Measurements from ENCODE around the gene FLT3. TPM values are rescaled to one million over a fixed set of nuclear protein-coding genes. Genes with fewer than 3 reads are reported as not detected.

The FLT3 gene
- total RNA-seq, 1 donor from 2014 or later: not detected

DNA sequence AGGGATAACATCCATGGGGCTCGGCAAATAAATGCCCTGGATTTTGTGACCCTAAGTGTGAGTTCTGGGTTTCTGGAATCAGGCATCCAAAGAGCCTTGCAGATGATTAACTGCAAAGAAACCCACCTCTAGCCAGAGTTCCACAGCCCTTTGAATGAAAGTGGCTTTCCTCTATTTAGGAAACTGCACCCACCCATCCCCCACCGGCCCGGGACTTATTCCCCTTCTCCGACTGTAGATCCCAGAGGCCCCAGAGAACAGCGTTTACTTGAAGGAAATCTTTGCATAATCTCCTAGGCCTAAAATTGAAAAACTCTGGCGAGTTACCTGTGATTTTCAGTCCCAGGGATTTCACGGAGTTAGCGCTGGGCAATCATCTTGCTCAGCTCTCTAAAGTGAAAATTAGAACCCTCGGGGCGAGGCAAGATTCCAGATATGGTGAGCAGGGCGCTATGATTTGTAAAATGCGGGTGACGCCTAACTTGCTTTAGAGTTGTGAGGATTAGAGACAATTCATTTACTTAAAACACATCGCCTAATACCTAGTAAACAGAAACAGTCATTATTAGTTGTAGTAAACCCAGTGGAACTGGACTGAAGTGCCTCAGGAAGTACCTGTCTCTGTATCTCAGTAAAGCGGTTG lies 121.3 kb downstream of the FLT3 start:
- Mint-ChIP-seq H3K9me3 (no peaks in the 10 kb centered on the region), H3K4me1 (ENCODE audit: low read depth) (peaks cover 18% of the 10 kb centered on the region), H3K4me3 (no peak overlapping the region), H3K36me3 (ENCODE audit: low read depth) (no peaks in the 10 kb centered on the region), H3K27me3 (ENCODE audit: insufficient read depth) (peaks cover 68% of the 10 kb centered on the region), H3K27ac (peak overlapping the region; percentile 18)
- no peak for DNase-seq (ENCODE audit: low spot score)
- intact Hi-C loops (cut with micrococcal nuclease): no loop called here

DNA sequence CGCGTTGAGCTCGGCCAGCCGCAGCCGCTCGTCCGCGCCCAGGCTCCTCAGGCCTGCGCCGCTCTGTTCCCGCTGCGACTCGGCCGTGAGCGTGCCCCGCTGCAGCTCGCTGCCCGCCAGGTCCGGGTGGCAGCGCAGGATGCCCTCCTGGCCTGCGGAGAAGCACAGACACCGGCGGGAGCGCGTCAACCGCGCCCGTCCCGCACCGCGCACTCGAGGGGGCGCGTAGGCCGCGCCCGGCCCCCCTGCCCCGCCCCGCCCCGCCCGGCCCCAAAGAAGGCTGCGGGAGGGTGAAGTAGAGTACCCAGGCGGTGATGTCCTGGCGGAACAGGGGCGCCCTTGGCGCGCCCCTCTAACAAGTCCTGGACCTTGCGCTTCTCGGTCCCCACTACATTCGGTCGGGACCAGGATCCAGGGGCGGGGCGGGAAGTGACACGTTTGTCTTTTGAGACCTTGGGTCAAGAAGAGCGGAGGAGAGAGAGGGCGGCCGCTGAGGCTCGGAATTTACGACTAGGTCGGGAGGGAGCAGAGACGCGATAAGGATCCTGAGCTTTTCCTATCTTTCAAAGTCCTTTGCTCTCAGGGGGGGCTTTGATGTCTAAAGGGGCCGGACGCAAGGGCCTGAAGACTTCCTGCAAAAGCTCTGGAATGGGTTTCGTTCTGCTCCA lies 121.9 kb downstream of the FLT3 start:
- intact Hi-C loops (cut with micrococcal nuclease): loop anchor here (1.0 kb wide), 1 partner anchor 152 kb away; no protein-coding TSS in a partner anchor
- DNase-seq (ENCODE audit: low spot score): no peak
- H3K9me3 Mint-ChIP-seq: no peaks in the 10 kb centered on the region
- peaks cover 74% of the 10 kb centered on the region for H3K27me3 Mint-ChIP-seq (ENCODE audit: insufficient read depth)
- H3K4me3 Mint-ChIP-seq: no peak overlapping the region
- H3K4me1 Mint-ChIP-seq (ENCODE audit: low read depth): peaks cover 18% of the 10 kb centered on the region
- no peaks in the 10 kb centered on the region for H3K36me3 Mint-ChIP-seq (ENCODE audit: low read depth)
- no peak overlapping the region for H3K27ac Mint-ChIP-seq

DNA sequence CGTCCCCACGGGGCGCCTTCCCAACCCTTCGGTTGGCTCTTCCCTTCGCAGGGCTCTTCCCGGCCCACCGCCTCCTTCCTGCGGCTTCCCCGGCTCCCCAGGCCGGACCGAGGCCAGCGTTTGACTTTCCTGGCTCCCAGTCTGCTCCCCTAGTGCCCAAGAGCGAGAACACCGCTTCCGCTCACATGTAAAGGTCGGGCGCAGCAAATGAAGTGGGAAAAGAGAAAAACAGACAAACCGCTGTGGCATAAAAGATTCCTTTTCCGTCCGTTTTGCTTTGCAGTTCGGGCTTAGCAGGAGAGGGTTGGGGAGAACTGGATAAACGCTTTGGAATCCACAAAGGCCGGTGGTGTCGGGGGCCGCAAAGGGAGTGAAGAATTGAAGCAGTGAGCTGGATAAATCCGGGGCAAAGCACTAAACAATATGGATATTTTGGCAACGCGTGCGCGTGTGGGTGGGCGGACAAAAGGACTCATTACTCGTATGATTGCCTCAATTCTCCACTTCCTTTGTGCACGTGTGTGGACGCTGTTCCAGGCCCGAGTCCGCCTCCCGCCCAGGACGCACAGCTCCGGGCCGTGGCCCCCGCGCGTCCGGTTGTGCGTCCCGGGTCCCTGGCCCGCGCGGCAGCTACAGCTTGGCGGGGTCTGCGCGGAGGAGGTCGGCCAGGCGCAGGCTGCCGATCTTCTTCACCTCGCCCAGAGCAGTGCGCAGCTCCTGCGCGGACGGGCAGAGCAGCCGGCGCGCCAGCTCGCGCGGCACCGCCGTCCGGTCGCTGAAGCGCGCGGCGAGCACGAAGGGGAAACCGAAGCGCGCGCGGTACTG lies 122.7 kb downstream of the FLT3 start:
- Mint-ChIP-seq H3K27ac (peak overlapping the region; percentile 72), H3K9me3 (no peaks in the 10 kb centered on the region), H3K4me1 (ENCODE audit: low read depth) (peaks cover 18% of the 10 kb centered on the region), H3K27me3 (ENCODE audit: insufficient read depth) (peaks cover 79% of the 10 kb centered on the region), H3K4me3 (no peak overlapping the region), H3K36me3 (ENCODE audit: low read depth) (no peaks in the 10 kb centered on the region)
- DNase-seq (ENCODE audit: low spot score): no peak
- intact Hi-C loops (cut with micrococcal nuclease): loop anchor here (1.0 kb wide), 1 partner anchor 151 kb away; no protein-coding TSS in a partner anchor

DNA sequence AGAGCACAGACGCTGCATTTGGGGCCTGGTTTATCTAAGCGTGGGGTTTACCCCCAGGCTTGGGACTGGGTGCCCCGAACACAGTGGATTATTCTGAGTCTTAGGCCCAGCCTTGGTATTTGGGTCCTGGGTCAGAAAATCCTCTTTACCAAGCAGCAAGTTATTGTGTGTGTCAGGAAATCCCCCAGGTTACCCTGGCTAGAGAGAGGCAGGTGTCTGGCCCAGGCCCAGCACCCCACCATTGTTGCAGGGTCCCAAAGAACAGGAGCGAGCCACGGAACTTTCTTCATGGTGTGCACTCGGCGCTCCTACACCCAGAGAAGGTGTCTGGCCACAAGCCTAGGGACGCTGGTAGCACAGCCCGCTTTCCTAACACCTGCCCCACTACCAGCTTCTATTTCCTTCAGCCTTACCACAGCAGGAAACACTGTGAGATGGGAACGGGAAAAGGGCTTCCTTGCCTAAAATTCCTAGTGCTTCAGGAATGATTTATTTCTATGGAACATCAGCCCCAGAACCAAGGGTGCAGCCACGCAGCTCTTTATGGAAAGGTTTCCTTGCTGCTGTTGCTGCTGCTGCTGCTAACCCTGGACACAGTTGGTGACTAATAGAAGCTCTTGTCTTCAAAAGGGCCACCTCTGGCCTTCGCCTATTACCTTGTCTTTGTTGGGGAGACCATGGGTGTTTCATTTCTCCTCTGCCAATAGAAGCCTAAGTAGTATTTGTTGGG lies 123.8 kb downstream of the FLT3 start:
- H3K4me3 Mint-ChIP-seq: no peak overlapping the region
- peaks cover 73% of the 10 kb centered on the region for H3K27me3 Mint-ChIP-seq (ENCODE audit: insufficient read depth)
- intact Hi-C loops (cut with micrococcal nuclease): loop anchor here (1.0 kb wide), 1 partner anchor 8 kb away; no protein-coding TSS in a partner anchor
- H3K36me3 Mint-ChIP-seq (ENCODE audit: low read depth): no peaks in the 10 kb centered on the region
- peaks cover 18% of the 10 kb centered on the region for H3K4me1 Mint-ChIP-seq (ENCODE audit: low read depth)
- no peak overlapping the region for H3K27ac Mint-ChIP-seq
- H3K9me3 Mint-ChIP-seq: no peaks in the 10 kb centered on the region
- no peak for DNase-seq (ENCODE audit: low spot score)

DNA sequence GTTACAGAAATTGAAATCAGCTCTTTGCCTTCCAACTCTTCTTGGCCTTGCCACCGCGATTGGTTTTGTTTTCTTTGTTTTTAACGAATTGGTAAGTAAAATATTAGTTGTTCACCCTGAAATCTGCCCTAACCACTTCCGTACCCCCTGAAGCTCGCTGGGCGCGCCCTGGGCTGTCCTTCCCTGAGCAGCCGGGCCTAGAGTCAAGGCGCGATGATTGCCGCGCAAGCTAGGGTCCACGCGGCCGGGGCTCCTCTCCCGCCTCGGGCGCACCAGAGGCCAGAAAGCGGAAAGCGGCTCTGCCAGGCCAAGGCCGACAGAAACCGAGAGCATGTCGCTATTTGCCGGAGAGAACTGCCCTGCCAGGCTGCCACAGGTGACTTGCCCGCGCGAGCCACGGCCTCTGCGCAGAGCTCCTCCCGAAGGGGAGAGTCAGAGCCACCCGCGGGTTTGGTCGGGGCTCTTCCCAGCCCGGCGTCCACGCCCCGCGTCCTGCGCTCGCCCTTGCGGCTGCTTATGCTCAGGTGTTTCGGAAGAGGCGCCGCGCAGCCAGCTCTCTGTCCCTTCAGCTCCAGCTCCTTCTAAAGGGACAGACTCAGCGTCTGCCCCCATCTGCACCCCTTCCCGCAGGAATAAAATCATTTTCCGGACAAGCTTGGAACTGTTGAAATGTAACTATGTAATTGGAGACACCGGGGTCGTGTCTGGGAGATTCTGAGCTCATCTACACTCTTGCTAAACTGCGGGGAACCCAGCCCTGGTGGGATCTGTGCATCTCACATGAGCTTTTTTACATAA lies 124.6 kb downstream of the FLT3 start:
- Mint-ChIP-seq H3K9me3 (no peaks in the 10 kb centered on the region), H3K4me1 (ENCODE audit: low read depth) (peaks cover 18% of the 10 kb centered on the region), H3K4me3 (no peak overlapping the region), H3K27me3 (ENCODE audit: insufficient read depth) (peaks cover 71% of the 10 kb centered on the region), H3K27ac (no peak overlapping the region), H3K36me3 (ENCODE audit: low read depth) (no peaks in the 10 kb centered on the region)
- DNase-seq (ENCODE audit: low spot score): no peak
- intact Hi-C loops (cut with micrococcal nuclease): loop anchor here (1.0 kb wide), 1 partner anchor 7 kb away; no protein-coding TSS in a partner anchor

DNA sequence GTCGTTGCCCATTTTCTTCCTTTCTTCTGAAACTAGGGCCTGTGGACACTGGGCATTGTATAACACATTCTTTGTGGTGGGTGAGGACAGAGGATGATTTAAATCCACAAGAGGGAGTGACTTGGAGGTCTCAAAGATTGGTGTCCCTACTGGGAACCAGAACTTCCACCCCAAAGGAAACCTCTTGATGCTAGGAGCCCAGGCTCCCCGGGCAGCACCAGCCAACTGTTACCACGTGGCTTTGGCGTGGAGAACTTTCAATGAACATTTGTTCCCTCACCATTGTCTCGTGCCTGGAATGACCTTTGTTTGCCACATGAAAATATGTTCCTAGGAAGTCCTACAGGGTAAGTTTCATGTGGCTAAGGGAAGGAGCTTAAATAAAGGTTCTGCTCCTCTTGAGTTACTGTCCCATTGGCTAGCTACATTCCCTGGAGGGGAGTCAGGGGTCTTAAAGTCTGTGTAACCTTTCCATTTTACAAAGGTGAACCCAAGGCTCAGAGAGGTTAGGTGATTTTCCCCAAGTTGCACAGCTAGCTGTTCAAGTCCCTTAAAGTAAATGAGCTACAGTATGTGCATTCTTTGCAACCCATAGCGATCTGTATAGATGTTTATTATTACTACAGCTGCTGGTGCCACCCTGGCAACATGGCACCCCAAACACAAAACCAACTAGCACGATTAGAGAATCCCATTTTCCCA lies 126.3 kb downstream of the FLT3 start:
- H3K4me1 Mint-ChIP-seq (ENCODE audit: low read depth): peaks cover 9% of the 10 kb centered on the region
- no peak overlapping the region for H3K27ac Mint-ChIP-seq
- no peaks in the 10 kb centered on the region for H3K9me3 Mint-ChIP-seq
- no peak overlapping the region for H3K4me3 Mint-ChIP-seq
- no peak for DNase-seq (ENCODE audit: low spot score)
- intact Hi-C loops (cut with micrococcal nuclease): no loop called here
- H3K36me3 Mint-ChIP-seq (ENCODE audit: low read depth): no peaks in the 10 kb centered on the region
- H3K27me3 Mint-ChIP-seq (ENCODE audit: insufficient read depth): peaks cover 75% of the 10 kb centered on the region

DNA sequence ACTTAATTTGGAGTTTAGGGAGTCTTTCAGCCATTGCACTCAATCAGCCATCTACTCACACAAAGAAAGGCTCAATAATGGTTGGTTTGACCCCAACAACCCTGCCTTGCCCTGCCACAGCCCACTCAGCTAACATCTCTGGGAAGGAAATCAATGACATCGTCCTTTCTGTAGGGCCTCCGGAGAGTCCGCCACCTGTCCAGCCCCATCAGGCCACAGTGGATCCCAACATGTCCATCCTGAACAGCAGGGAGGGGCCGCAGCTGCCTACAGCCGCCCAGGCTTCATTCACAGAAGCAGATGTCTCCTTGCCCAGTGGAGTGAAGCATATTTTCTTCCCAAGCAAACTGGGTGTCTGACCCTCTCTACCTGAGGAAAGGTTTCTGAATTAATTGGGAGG lies 127.1 kb downstream of the FLT3 start:
- Mint-ChIP-seq H3K9me3 (no peaks in the 10 kb centered on the region), H3K4me1 (ENCODE audit: low read depth) (peaks cover 5% of the 10 kb centered on the region), H3K27me3 (ENCODE audit: insufficient read depth) (peaks cover 70% of the 10 kb centered on the region), H3K4me3 (no peak overlapping the region), H3K27ac (no peak overlapping the region), H3K36me3 (ENCODE audit: low read depth) (no peaks in the 10 kb centered on the region)
- no peak for DNase-seq (ENCODE audit: low spot score)
- intact Hi-C loops (cut with micrococcal nuclease): no loop called here

DNA sequence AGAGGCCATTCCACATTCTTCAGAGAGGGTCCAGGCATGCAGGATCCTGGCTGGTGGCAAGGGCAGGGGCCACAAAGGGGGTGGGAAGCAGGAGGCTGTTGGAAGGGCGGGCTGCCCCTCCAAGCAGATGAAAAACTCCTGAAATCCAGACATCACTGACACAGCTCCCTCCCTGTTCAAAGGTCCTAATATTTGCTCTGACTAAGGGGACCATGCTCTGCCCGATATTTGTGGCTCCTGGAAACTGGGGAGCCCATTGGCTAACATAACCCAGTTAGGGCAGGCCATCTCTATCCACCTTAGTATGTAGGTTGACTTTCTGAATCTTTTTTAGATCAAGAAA lies 127.9 kb downstream of the FLT3 start:
- Mint-ChIP-seq H3K4me3 (no peak overlapping the region), H3K27ac (no peak overlapping the region), H3K9me3 (no peaks in the 10 kb centered on the region), H3K36me3 (ENCODE audit: low read depth) (peaks cover 2% of the 10 kb centered on the region), H3K27me3 (ENCODE audit: insufficient read depth) (peaks cover 74% of the 10 kb centered on the region), H3K4me1 (ENCODE audit: low read depth) (peaks cover 2% of the 10 kb centered on the region)
- intact Hi-C loops (cut with micrococcal nuclease): no loop called here
- DNase-seq (ENCODE audit: low spot score): no peak

DNA sequence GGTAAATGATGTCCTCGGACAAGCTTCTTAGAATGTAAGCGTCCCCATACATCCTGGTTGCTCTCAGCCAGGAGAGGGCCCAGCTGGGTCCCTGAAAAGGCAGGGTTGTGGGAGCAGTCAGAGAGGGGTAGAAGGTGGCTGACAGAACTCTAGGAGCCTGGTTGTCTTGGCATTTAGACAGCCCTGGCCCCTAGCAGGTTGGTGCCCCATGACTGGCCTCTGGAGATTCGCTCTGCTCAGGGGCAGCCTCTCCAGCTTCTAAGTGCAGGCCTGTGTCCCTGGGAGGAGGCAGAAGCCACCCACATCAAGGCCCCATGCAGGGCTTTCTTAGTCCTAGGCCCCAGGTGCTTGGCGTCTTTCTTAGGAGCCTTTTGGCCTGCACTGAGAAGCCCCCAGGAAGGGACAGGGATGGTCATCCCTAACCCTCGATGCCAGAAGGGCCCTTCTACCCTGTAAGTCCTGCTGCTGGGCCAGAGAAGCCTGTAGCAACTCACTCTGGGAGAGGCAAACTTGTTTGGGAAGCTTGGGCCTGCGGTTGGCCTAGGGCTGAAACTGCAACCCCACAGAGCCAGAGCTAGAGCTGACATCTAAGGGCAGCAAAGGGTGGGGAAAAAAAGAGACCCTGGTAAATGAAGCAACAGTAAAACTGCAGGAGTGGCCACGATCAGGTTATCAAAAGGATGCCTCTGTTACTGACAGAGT lies 128.4 kb downstream of the FLT3 start:
- Mint-ChIP-seq H3K36me3 (ENCODE audit: low read depth) (peaks cover 2% of the 10 kb centered on the region), H3K27me3 (ENCODE audit: insufficient read depth) (peaks cover 74% of the 10 kb centered on the region), H3K27ac (no peak overlapping the region), H3K9me3 (no peaks in the 10 kb centered on the region), H3K4me1 (ENCODE audit: low read depth) (no peaks in the 10 kb centered on the region), H3K4me3 (no peak overlapping the region)
- DNase-seq (ENCODE audit: low spot score): no peak
- intact Hi-C loops (cut with micrococcal nuclease): no loop called here

DNA sequence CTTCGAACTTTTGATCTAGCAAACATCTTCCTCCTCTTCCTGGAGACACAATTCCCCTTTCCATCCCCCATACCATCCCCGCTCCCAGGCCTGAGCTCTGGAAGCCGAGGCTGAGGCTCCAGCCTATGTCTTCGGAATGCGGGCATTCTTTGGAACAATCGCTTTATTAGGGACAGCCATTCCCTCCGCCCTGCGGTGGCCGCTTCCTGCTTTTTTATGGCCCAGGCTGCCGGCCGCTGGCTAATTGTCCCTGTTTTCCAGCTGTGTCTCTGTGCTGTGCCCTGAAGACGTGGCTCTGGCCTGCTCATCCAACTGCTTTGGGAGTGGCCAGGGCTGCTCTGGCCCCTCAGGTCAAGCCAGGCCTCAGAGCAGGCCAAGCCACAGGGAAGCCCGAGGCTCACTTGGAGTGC lies 129.1 kb downstream of the FLT3 start:
- DNase-seq (ENCODE audit: low spot score): no peak
- no peak overlapping the region for H3K4me3 Mint-ChIP-seq
- no peak overlapping the region for H3K27ac Mint-ChIP-seq
- H3K36me3 Mint-ChIP-seq (ENCODE audit: low read depth): peaks cover 2% of the 10 kb centered on the region
- H3K4me1 Mint-ChIP-seq (ENCODE audit: low read depth): no peaks in the 10 kb centered on the region
- intact Hi-C loops (cut with micrococcal nuclease): no loop called here
- H3K9me3 Mint-ChIP-seq: no peaks in the 10 kb centered on the region
- H3K27me3 Mint-ChIP-seq (ENCODE audit: insufficient read depth): peaks cover 72% of the 10 kb centered on the region

Measured in activated T-helper 1 cell treated with anti-CD3 and anti-CD28 coated beads, Interleukin-12 subunit alpha, Interleukin-12 subunit beta, Interleukin-2, Interleukin-4 antibody, amounts not matched to agents 30 ng/mL and 10 ng/mL and 1 ng/mL, durations not matched to agents 14 hours and 24 hours and 36 hours (primary cell).